Neuron (in vitro differentiated cells): ENCODE measurements around the gene PCGF1.
"Not testable (repeated sequence)": the region's sequence is repeated elsewhere in the genome, so short reads cannot be mapped to it uniquely, and the experiment has no call there.

Source experiments
- H2AFZ ChIP-seq: one replicate; pipeline ENCODE4 v1.6.1; 2013; ENCODE audit warnings: low read depth, mild to moderate bottlenecking, inconsistent platforms, low read length, moderate library complexity
- H3K27me3 ChIP-seq: one replicate; pipeline ENCODE4 v1.6.1; 2013; ENCODE audit warnings: low read length; ENCODE audit not compliant: insufficient read depth
- H3K36me3 ChIP-seq: one replicate; pipeline ENCODE4 v1.6.1; 2013; ENCODE audit warnings: low read length; ENCODE audit not compliant: insufficient read depth
- H3K4me1 ChIP-seq: one replicate; pipeline ENCODE4 v1.6.1; 2013; ENCODE audit warnings: low read length; ENCODE audit not compliant: insufficient read depth
- H3K4me3 ChIP-seq: 2 replicates; pipeline ENCODE4 v1.5.1; 2013; ENCODE audit warnings: mild to moderate bottlenecking, low read length, moderate library complexity
- H3K9me3 ChIP-seq: one replicate; pipeline ENCODE4 v1.6.1; 2013; ENCODE audit warnings: low read length

Gene PCGF1

DNA sequence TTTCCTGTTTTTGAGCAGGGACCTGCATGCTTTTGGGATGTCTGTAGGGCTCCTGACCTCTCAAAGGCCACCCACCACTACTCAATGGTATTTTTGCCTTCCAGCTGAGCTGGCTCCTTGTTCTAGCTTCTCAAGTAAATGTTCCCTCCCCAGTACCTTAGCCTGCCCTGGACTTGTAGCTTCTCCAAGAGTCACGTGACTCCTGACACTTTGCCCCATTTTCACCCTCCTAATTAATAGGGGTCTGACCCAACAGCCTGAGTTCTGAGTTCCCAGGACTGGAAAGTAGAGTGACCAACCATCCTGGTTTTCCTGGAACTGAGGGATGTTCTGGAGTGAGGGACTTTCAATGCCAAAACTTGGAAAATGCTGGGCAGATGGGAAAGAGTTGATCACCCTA lies 12.1 kb downstream of the PCGF1 start:
- Histone ChIP-seq H2AFZ (no peak overlapping the region), H3K9me3 (no peaks in the 10 kb centered on the region), H3K27me3 (peaks cover 44% of the 10 kb centered on the region), H3K36me3 (peaks cover 41% of the 10 kb centered on the region), H3K4me1 (peaks cover 24% of the 10 kb centered on the region), H3K4me3 (no peak overlapping the region)

DNA sequence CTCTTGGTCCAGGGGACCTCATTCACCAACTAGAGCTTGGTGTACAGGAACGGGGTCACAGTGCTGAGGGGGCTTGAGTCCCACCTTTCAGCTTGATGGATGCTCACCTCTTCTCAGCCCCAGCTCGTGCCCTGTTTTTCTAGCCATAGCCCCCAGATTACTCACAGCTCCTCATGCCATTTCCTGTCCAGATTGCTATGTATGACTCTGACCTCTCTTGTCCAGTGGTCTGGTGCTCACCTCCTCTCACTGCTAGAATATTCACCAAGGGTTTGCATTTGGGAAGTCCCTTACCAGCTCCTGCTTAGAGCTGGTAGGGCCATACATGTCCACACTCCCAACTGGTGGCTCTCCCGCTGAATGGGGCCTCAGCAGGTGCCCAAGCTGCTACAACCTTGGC lies 13.9 kb downstream of the PCGF1 start:
- Histone ChIP-seq H3K27me3 (peaks cover 25% of the 10 kb centered on the region), H3K36me3 (peaks cover 49% of the 10 kb centered on the region), H3K9me3 (no peaks in the 10 kb centered on the region), H3K4me3 (no peak overlapping the region), H3K4me1 (peaks cover 10% of the 10 kb centered on the region), H2AFZ (no peak overlapping the region)

DNA sequence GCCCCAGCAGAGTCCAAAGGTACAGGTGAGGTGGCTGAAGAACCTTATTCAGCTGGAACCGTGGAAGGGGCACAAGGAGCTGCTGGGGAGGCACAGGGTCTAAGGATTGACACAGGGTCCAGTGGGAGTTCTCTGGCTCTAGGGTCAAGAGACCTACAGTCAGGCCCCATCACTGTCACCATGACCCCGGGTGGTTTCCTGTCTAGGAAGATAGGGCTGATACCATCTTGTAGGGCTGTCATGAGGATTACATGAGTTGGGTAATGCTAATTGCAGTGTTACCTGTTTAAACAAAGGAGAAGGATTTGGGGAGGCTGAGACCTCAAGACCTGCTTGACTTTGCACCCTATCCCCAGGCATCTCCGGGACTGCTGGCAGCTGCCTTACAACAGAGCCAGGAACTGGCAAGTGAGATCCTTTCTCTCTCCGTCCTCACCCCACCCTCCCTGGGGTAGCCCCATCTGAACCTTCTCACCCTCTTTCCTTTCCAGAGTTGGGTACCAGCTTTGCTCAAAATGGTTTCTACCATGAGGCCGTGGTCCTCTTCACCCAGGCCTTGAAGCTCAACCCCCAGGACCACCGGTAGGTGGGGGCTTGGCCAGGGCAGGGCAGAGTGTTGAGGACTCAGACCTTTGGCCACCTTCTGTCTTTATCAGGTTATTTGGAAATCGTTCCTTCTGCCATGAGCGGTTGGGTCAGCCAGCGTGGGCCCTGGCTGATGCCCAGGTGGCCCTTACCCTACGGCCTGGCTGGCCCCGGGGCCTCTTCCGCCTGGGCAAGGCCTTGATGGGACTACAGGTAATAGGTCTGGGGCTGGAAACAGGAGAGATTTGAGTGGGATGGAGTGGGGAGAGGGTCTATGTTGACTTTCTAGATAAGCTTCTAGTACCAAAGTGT lies 15.6 kb downstream of the PCGF1 start:
- no peaks in the 10 kb centered on the region for H3K9me3 ChIP-seq
- H2AFZ ChIP-seq: no peak overlapping the region
- H3K36me3 ChIP-seq: peaks cover 49% of the 10 kb centered on the region
- H3K4me3 ChIP-seq: no peak overlapping the region
- no peaks in the 10 kb centered on the region for H3K4me1 ChIP-seq
- peaks cover 8% of the 10 kb centered on the region for H3K27me3 ChIP-seq

DNA sequence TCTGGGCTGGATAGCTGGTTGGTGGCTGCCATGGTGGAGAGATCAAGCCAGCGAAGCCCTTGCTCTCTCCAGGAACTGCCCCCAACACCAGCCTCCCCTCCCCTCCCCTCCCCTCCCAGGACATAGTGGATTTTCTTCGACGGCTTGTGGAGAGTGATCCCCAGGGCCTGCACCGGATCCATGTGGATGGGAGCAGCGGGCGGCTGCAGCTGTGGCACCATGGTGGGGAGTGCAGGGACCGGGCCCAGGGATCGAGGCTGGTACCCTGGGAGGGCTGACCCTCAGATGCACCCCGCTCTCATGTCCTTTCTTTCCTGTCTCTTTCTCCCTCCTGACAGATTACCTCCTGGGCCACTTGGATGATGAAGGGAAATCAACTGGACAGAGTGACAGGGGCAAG lies 17.6 kb downstream of the PCGF1 start:
- H3K4me3 ChIP-seq: no peak overlapping the region
- no peaks in the 10 kb centered on the region for H3K9me3 ChIP-seq
- H3K27me3 ChIP-seq: no peaks in the 10 kb centered on the region
- peaks cover 51% of the 10 kb centered on the region for H3K36me3 ChIP-seq
- H3K4me1 ChIP-seq: no peaks in the 10 kb centered on the region
- H2AFZ ChIP-seq: no peak overlapping the region

DNA sequence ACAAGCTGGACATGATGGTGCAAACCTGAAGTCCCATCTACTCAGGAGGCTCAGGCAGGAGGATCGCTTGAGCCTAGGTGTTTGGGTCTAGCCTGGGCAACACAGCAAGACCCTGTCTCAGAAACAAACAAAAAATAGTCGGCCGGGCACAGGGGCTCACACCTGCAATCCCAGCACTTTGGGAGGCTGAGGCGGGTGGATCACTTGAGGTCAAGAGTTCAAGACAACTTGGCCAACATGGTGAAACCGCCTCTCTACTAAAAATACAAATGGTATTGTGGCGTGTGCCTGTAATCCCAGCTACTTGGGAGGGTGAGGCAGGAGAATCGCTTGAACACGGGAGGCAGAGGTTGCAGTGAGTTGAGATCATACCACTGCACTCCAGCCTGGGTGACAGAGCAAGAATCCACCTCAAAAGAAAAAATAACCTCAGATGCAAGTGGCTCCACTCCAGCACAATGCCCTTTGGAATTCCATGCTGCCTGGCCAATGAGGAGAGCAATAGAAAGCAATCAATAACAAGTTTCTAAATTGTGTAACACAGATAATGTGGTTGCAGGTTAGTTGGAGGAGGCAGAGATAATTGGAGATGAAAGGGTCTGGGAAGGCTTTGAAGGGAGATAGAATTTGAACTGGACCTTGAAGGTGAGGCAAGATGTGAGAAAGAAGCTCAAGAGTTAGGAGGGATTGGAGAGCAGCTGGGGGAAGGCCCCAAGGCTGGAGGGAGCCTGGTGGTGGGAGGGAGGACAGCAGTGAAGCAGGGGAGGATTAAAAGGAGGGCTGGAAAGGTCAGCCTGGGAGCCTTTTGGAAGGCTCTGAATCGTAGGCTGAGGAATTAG lies 18.6 kb downstream of the PCGF1 start:
- H2AFZ ChIP-seq: no peak overlapping the region
- H3K4me3 ChIP-seq: no peak overlapping the region
- H3K4me1 ChIP-seq: no peaks in the 10 kb centered on the region
- no peaks in the 10 kb centered on the region for H3K9me3 ChIP-seq
- H3K27me3 ChIP-seq: no peaks in the 10 kb centered on the region
- peaks cover 44% of the 10 kb centered on the region for H3K36me3 ChIP-seq

DNA sequence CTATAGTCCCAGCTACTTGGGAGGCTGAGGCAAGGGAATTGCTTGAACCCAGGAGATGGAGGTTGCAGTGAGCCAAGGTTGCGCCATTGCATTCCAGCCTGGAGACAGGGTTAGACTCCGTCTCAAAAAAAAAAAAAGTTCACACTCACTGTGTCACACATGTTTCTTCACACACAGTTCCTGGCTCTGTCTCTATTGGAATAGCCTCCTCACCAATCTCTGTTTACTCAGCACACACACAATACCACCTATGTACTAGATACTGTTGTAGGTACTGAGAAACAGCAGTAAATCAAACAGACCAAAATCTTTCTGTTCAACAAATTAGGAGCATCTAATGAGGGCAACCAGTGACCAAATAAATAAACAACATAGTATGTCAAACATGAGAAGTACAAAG lies 21.4 kb downstream of the PCGF1 start:
- Histone ChIP-seq H3K9me3 (no peaks in the 10 kb centered on the region), H3K4me3 (no peak overlapping the region), H3K27me3 (no peaks in the 10 kb centered on the region), H3K4me1 (peaks cover 9% of the 10 kb centered on the region), H3K36me3 (peaks cover 20% of the 10 kb centered on the region), H2AFZ (no peak overlapping the region)

DNA sequence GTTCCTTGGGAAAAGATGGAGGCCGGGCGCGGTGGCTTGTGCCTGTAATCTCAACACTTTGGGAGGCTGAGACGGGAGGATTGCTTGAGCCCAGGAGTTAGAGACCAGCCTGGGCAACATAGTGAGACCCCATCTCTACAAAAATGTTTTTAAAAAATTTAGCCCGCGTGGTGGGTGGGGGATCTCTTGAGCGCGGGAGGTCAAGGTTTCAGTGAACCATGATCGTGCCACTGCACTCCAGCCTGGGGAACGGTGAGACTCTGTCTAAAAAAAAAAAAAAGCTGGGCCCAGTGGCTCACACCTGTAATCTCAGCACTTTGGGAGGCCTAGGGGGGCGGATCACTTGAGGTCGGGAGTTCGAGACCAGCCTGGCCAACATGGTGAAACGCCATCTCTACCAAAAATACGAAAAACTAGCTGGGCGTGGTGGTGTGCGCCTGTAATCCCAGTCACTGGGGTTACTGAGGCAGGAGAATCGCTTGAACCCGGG lies 23.8 kb downstream of the PCGF1 start:
- peak overlapping the region; percentile 97 for H3K4me3 ChIP-seq
- H3K4me1 ChIP-seq: peaks cover 16% of the 10 kb centered on the region
- not testable (repeated sequence) for H3K9me3 ChIP-seq

DNA sequence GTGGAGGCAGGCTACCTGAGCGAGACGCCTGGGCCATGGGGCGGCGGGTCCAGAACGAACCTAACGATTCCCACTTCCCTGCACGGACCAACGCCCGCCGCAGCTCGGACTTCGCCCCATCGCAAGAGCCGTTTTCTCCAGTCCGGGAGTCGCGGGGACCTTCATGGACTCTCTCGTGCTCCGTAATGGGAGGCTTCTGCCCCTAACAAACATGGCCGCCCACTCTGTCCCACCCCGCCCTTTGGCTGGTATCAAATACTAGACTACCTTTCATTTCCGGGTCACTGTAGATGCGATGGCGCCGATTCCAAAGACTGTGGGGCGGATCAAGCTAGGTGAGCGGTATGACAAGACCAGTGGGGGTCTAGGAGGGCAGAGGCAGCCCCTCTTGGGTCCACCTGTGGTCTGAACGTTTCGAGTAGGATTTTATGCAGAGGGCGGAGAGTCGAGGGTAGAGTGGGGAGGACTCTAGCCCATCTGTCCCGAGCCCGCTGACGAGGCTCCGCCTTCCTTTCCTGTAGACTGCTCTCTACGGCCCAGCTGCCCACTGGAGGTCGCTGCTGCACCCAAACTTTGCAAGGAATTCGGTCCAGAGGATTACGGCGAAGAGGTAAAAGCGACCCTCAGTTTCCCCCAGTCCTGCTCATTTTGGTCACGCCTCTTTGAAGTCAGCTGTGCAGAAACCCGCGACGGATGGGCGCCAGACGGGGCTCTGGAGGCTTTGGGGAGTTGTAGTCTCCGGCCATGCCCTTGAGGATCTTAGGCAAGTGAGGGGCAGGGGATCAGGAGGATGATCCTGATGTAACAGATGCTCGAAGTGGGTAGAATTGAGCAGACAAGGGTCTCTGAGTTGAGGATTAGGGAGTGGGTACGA lies 24.5 kb downstream of the PCGF1 start, which contains the start of the genes CCDC142 and TTC31:
Gene CCDC142, minus strand, starts transcription at position 198 of the 874 bp plus-strand sequence. Its CDS starts 161 bp downstream, at position 37.
Gene TTC31, plus strand, starts transcription at position 281 of the 874 bp plus-strand sequence. Its CDS starts 15 bp downstream, at position 296.
- H3K27me3 ChIP-seq: no peaks in the 10 kb centered on the region
- H3K4me1 ChIP-seq: peaks cover 16% of the 10 kb centered on the region
- H2AFZ ChIP-seq: peak within 1 kb of the TSS; percentile 93
- peaks cover 21% of the 10 kb centered on the region for H3K36me3 ChIP-seq
- H3K4me3 ChIP-seq: peak within 1 kb of the TSS; percentile 97
- H3K9me3 ChIP-seq: no peaks in the 10 kb centered on the region

More for the DNA sequence above, 23.8 kb downstream of the PCGF1 start:
- not testable (repeated sequence) for H2AFZ ChIP-seq, H3K27me3 ChIP-seq
- peaks cover 21% of the 10 kb centered on the region for H3K36me3 ChIP-seq

DNA sequence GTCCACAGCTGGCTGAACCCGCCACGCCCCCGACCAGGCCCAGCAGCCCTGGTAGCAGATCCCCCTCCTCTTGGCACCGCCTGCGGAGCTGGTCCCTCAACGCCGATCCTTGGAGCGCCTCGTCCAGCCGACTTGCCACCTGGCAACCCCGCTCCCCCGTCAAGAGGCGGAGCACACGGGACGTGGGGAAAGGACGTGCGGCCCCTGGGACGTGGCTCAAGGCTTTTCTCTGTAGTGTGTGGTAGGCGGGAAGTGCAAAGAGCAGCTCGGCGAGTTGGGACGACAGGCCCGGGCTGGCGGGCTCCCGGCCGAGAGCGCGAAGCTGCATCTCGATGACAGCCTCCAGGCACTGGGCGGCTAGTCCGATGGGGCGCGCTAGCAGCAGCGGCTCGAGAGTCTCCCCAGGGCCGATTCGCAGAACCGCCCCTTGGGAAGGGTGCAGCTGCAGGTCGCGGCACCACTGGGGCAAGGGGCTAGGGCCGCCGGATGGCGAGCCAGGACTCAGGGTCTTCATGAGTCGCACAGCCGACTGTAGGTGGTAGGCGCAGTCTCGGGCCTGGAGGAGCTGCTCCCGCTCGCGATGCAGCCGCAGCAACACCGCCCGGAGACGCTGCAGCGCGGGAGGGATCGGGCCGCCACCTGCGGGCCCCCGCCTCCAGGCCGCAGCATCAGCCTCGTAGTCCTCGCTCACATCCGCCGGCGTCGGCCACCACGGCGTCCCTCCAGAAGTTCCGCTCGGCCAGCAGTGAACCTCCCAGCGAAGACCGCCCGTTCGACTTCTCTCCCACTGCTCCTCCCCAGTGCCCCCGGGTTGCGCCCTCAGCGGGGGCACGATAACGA lies 25.3 kb downstream of the PCGF1 start:
- no peaks in the 10 kb centered on the region for H3K9me3 ChIP-seq
- peaks cover 16% of the 10 kb centered on the region for H3K4me1 ChIP-seq
- H3K27me3 ChIP-seq: no peaks in the 10 kb centered on the region
- peak overlapping the region; percentile 97 for H3K4me3 ChIP-seq
- peaks cover 26% of the 10 kb centered on the region for H3K36me3 ChIP-seq
- H2AFZ ChIP-seq: peak overlapping the region; percentile 93

DNA sequence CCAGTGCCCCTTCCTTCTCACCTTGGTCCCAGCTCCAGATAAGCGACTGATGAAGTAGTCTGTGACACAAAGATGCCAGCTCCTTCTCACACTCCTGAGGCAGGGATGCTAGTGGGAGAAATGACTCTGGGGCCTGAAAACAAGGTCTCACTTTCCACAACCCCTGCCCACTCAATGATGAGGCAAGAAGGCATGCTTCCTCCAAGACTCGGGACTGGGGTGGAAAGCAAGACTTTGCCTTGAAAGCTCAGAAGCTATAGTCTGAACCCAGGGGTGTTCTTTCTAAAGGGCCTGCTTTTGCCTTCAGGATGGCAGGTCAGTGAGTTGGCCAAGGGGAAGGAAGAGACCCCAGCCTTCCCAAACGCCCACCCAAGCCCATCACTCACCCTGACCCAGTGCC lies 26.1 kb downstream of the PCGF1 start:
- peaks cover 28% of the 10 kb centered on the region for H3K36me3 ChIP-seq
- peaks cover 16% of the 10 kb centered on the region for H3K4me1 ChIP-seq
- H2AFZ ChIP-seq: no peak overlapping the region
- H3K27me3 ChIP-seq: no peaks in the 10 kb centered on the region
- no peaks in the 10 kb centered on the region for H3K9me3 ChIP-seq
- H3K4me3 ChIP-seq: peak overlapping the region; percentile 97

DNA sequence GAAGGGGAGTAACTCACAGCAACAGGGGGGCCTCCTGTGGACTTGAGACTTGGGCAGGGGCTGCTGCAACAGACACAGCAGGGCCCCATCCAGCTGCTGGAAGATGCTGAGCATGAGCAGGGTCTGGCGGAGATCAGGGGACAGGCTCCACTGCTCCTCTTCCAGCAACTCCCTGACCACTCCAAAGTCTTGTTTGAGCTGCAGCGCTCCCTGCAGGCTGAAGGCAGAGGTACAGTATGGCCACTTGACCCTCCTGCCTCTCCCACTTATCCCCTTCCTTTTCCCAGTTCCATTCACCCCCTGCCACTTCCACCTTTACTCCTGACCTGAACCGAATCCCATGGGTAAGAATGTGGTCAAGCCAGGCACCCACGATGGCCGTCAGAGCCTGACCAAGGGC lies 32.6 kb downstream of the PCGF1 start:
- H2AFZ ChIP-seq: no peak overlapping the region
- H3K36me3 ChIP-seq: peaks cover 31% of the 10 kb centered on the region
- no peak overlapping the region for H3K4me3 ChIP-seq
- H3K27me3 ChIP-seq: no peaks in the 10 kb centered on the region
- peaks cover 15% of the 10 kb centered on the region for H3K4me1 ChIP-seq
- H3K9me3 ChIP-seq: no peaks in the 10 kb centered on the region

DNA sequence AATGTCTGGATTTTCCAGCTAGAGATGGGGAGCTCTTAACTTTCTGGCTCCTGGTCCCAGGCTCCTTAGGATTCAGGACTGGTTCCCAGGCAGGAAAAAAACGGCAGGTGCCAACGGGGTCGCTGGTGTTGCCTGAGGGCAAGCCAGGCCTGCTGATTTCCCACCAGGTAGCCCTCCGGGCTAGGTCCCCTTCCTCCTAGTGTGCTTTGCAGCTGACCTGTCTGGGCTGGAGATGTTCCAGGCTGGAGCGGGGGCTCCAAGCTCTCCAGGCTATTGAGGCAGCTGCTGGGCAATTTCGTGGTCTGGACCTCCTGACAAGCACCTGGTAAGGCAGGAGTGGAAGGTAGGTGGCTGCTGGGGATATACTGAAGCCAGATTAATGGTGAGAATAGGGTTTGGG lies 33.0 kb downstream of the PCGF1 start:
- no peaks in the 10 kb centered on the region for H3K27me3 ChIP-seq
- H3K4me1 ChIP-seq: peaks cover 15% of the 10 kb centered on the region
- H3K9me3 ChIP-seq: no peaks in the 10 kb centered on the region
- H3K36me3 ChIP-seq: peaks cover 30% of the 10 kb centered on the region
- no peak overlapping the region for H3K4me3 ChIP-seq
- no peak overlapping the region for H2AFZ ChIP-seq
